ENCODE results near the gene HSD3B7.

GRCh38 chr16:31000671-31001382 lies 15.8 kb downstream of the HSD3B7 start:
- TF ChIP-seq POLR2A (IDR thresholded peaks at IDR 0.05; ENCODE audit: low read depth, low read length) (no peak), POLR2AphosphoS5 (IDR thresholded peaks at IDR 0.05; ENCODE audit: low read depth, low read length) (no peak), TAF1 (IDR thresholded peaks at IDR 0.05; ENCODE audit: borderline replicate concordance, low read depth, low read length) (no peak)
